NT2/D1 (cell line): ENCODE data around the gene CEP126.
"Not testable (repeated sequence)": the region's sequence is repeated elsewhere in the genome, so short reads cannot be mapped to it uniquely, and the experiment has no call there.

Experiments used
- DNase-seq: peaks from one replicate; pipeline ENCODE4 v3.0.0-alpha.2; 2011; ENCODE audit warnings: low read depth, low spot score
- H3K27me3 ChIP-seq: 2 replicates; pipeline ENCODE4 v1.6.0; 2011; ENCODE audit warnings: mild to moderate bottlenecking; ENCODE audit not compliant: insufficient read length, insufficient read depth
- H3K36me3 ChIP-seq: 2 replicates; pipeline ENCODE4 v1.6.1; 2011; ENCODE audit warnings: mild to moderate bottlenecking, low read length, mixed read lengths; ENCODE audit not compliant: insufficient read depth, insufficient read length
- H3K4me1 ChIP-seq: 2 replicates; pipeline ENCODE4 v1.5.1; 2011; ENCODE audit not compliant: insufficient read depth, insufficient read length
- H3K4me3 ChIP-seq: 2 replicates; pipeline ENCODE4 v1.5.1; 2011; ENCODE audit warnings: low read depth; ENCODE audit not compliant: insufficient read length
- H3K9ac ChIP-seq: 2 replicates; pipeline ENCODE4 v1.6.0; 2011; ENCODE audit warnings: low read depth; ENCODE audit not compliant: insufficient read length
- H3K9me3 ChIP-seq: 2 replicates; pipeline ENCODE4 v1.5.1; 2011; ENCODE audit warnings: mild to moderate bottlenecking, low read length; ENCODE audit not compliant: insufficient read depth
- SUZ12 ChIP-seq: IDR thresholded peaks from 2 replicates; pipeline ENCODE4 v1.6.1; 2011; ENCODE audit not compliant: insufficient read length, insufficient read depth; ENCODE audit errors: extremely low read depth
- YY1 ChIP-seq: IDR thresholded peaks from 2 replicates; pipeline ENCODE4 v1.6.1; 2011; ENCODE audit not compliant: insufficient read length, insufficient read depth
- ZNF274 ChIP-seq: IDR thresholded peaks from 2 replicates; pipeline ENCODE4 v1.6.1; 2011; ENCODE audit warnings: mild to moderate bottlenecking, low read depth, low read length

CEP126 gene

GRCh38 chr11:101940901-101941520 lies 26.2 kb downstream of the CEP126 start:
- H3K9me3 ChIP-seq: no peaks in the 10 kb centered on the region
- no peaks in the 10 kb centered on the region for H3K36me3 ChIP-seq
- DNase-seq: no peak
- no peak overlapping the region for H3K9ac ChIP-seq
- no peak for TF ChIP-seq YY1
- no peak for TF ChIP-seq SUZ12
- TF ChIP-seq ZNF274: no peak
- no peaks in the 10 kb centered on the region for H3K4me1 ChIP-seq
- H3K27me3 ChIP-seq: no peaks in the 10 kb centered on the region
- no peak overlapping the region for H3K4me3 ChIP-seq

- no peaks in the 10 kb centered on the region for H3K9me3 ChIP-seq
- TF ChIP-seq YY1: no peak
- TF ChIP-seq ZNF274: no peak
- TF ChIP-seq SUZ12: no peak
- H3K4me1 ChIP-seq: no peaks in the 10 kb centered on the region
- no peak overlapping the region for H3K4me3 ChIP-seq
- DNase-seq: no peak
- no peak overlapping the region for H3K9ac ChIP-seq
- H3K27me3 ChIP-seq: no peaks in the 10 kb centered on the region
- no peaks in the 10 kb centered on the region for H3K36me3 ChIP-seq
Measured at GRCh38 chr11:101944923-101945322, 30.1 kb downstream of the CEP126 start.

GRCh38 chr11:101945448-101945847 lies 30.6 kb downstream of the CEP126 start:
- no peak for DNase-seq
- H3K4me1 ChIP-seq: no peaks in the 10 kb centered on the region
- H3K9me3 ChIP-seq: no peaks in the 10 kb centered on the region
- TF ChIP-seq YY1 (no peak), SUZ12 (no peak), ZNF274 (no peak)
- H3K9ac ChIP-seq: no peak overlapping the region
- no peaks in the 10 kb centered on the region for H3K36me3 ChIP-seq
- H3K27me3 ChIP-seq: no peaks in the 10 kb centered on the region
- H3K4me3 ChIP-seq: no peak overlapping the region

- no peak for DNase-seq
- no peaks in the 10 kb centered on the region for H3K9me3 ChIP-seq
- TF ChIP-seq SUZ12: no peak
- no peak for TF ChIP-seq ZNF274
- TF ChIP-seq YY1: no peak
- H3K27me3 ChIP-seq: no peaks in the 10 kb centered on the region
- no peak overlapping the region for H3K4me3 ChIP-seq
- H3K4me1 ChIP-seq: no peaks in the 10 kb centered on the region
- no peaks in the 10 kb centered on the region for H3K36me3 ChIP-seq
- no peak overlapping the region for H3K9ac ChIP-seq
Measured at GRCh38 chr11:101949680-101950220, 34.9 kb downstream of the CEP126 start.

GRCh38 chr11:101955278-101955677 lies 40.5 kb downstream of the CEP126 start:
- Histone ChIP-seq H3K4me3 (no peak overlapping the region), H3K9ac (no peak overlapping the region), H3K4me1 (no peaks in the 10 kb centered on the region), H3K27me3 (no peaks in the 10 kb centered on the region), H3K36me3 (no peaks in the 10 kb centered on the region), H3K9me3 (no peaks in the 10 kb centered on the region)
- TF ChIP-seq SUZ12 (no peak), YY1 (no peak), ZNF274 (no peak)
- no peak for DNase-seq

- Histone ChIP-seq H3K9me3 (no peaks in the 10 kb centered on the region), H3K9ac (no peak overlapping the region), H3K4me3 (no peak overlapping the region), H3K27me3 (no peaks in the 10 kb centered on the region), H3K36me3 (no peaks in the 10 kb centered on the region), H3K4me1 (no peaks in the 10 kb centered on the region)
- DNase-seq: no peak
- TF ChIP-seq SUZ12: no peak
- TF ChIP-seq YY1: no peak
- no peak for TF ChIP-seq ZNF274
Measured at GRCh38 chr11:101955701-101956100, 40.9 kb downstream of the CEP126 start.

- Histone ChIP-seq H3K36me3 (no peaks in the 10 kb centered on the region), H3K27me3 (no peaks in the 10 kb centered on the region)
- TF ChIP-seq SUZ12: no peak
- TF ChIP-seq ZNF274: no peak
- no peak for TF ChIP-seq YY1
Measured at GRCh38 chr11:101960231-101960630, 45.4 kb downstream of the CEP126 start.

GRCh38 chr11:101964200-101964599 lies 49.4 kb downstream of the CEP126 start:
- not testable (repeated sequence) for H3K4me3 ChIP-seq, H3K9me3 ChIP-seq, H3K9ac ChIP-seq, DNase-seq, H3K27me3 ChIP-seq, H3K36me3 ChIP-seq, H3K4me1 ChIP-seq

More at GRCh38 chr11:101960231-101960630, 45.4 kb downstream of the CEP126 start:
- Histone ChIP-seq H3K9ac (no peak overlapping the region), H3K4me3 (no peak overlapping the region), H3K9me3 (no peaks in the 10 kb centered on the region), H3K4me1 (no peaks in the 10 kb centered on the region)
- DNase-seq: no peak
